RPMI8226 (cell line): Measurements from ENCODE around the gene NADK.
A peak's percentile ranks its signal among the peaks of the same experiment; 100 is the strongest.
"Not testable (repeated sequence)": the region's sequence is repeated elsewhere in the genome, so short reads cannot be mapped to it uniquely, and the experiment has no call there.

ENCODE experiments used
- DNase-seq: peaks from one replicate; pipeline ENCODE4 v3.0.0-alpha.2; 2015

The NADK gene

GRCh38 chr1:1761504-1762376 lies 16.5 kb downstream of the NADK start:
- no peak for DNase-seq

GRCh38 chr1:1760715-1761114 lies 17.6 kb downstream of the NADK start:
- DNase-seq, result no peak

- DNase-seq, result no peak
These were observed 18.0 kb downstream of the NADK start for GRCh38 chr1:1760345-1760650.

GRCh38 chr1:1759456-1760344 lies 18.6 kb downstream of the NADK start:
- DNase-seq, result no peak

- no peak for DNase-seq
These were observed 19.4 kb downstream of the NADK start for GRCh38 chr1:1758692-1759455.

GRCh38 chr1:1758059-1758621 lies 20.1 kb downstream of the NADK start:
- no peak for DNase-seq

- no peak for DNase-seq
These were observed 20.7 kb downstream of the NADK start for GRCh38 chr1:1757422-1758058.

- DNase-seq, result no peak
These were observed 21.4 kb downstream of the NADK start for GRCh38 chr1:1756661-1757421.

- no peak for DNase-seq
These were observed 22.4 kb downstream of the NADK start for GRCh38 chr1:1755852-1756251.

GRCh38 chr1:1755426-1755825 lies 22.8 kb downstream of the NADK start:
- no peak for DNase-seq

GRCh38 chr1:1754051-1754815 lies 24.0 kb downstream of the NADK start:
- DNase-seq, result no peak

- DNase-seq, result no peak
These were observed 24.7 kb downstream of the NADK start for GRCh38 chr1:1753607-1754005.

- DNase-seq, result peak; percentile 30
These were observed 25.3 kb downstream of the NADK start for GRCh38 chr1:1752636-1753606.

- no peak for DNase-seq
These were observed 26.1 kb downstream of the NADK start for GRCh38 chr1:1752190-1752589.

- DNase-seq, result not testable (repeated sequence)
These were observed 28.3 kb downstream of the NADK start for GRCh38 chr1:1749941-1750340.

GRCh38 chr1:1748686-1749321 lies 29.5 kb downstream of the NADK start:
- no peak for DNase-seq

GRCh38 chr1:1746566-1746909 lies 31.7 kb downstream of the NADK start:
- DNase-seq, result not testable (repeated sequence)

GRCh38 chr1:1745651-1746565 lies 32.4 kb downstream of the NADK start:
- DNase-seq, result peak; percentile 65
